GM12873 (cell line): ENCODE measurements around the gene NBEAL1.

Experiments
- TF ChIP-seq, protein P1 (sequence below): IDR thresholded peaks from 2 replicates; pipeline ENCODE4 v1.5.1; 2012; ENCODE audit warnings: low read depth, mild to moderate bottlenecking, moderate library complexity, low read length, control low read depth; ENCODE audit not compliant: insufficient read depth; ENCODE audit errors: missing control alignments

The NBEAL1 gene

GRCh38 chr2:203014456-203015199 lies at the start of gene NBEAL1:
Gene NBEAL1, plus strand, starts transcription at chr2:203014875. Its CDS starts 1,510 bp downstream, at chr2:203016385.
- TF ChIP-seq, protein P1, sequence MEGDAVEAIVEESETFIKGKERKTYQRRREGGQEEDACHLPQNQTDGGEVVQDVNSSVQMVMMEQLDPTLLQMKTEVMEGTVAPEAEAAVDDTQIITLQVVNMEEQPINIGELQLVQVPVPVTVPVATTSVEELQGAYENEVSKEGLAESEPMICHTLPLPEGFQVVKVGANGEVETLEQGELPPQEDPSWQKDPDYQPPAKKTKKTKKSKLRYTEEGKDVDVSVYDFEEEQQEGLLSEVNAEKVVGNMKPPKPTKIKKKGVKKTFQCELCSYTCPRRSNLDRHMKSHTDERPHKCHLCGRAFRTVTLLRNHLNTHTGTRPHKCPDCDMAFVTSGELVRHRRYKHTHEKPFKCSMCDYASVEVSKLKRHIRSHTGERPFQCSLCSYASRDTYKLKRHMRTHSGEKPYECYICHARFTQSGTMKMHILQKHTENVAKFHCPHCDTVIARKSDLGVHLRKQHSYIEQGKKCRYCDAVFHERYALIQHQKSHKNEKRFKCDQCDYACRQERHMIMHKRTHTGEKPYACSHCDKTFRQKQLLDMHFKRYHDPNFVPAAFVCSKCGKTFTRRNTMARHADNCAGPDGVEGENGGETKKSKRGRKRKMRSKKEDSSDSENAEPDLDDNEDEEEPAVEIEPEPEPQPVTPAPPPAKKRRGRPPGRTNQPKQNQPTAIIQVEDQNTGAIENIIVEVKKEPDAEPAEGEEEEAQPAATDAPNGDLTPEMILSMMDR: no peak

DNA sequence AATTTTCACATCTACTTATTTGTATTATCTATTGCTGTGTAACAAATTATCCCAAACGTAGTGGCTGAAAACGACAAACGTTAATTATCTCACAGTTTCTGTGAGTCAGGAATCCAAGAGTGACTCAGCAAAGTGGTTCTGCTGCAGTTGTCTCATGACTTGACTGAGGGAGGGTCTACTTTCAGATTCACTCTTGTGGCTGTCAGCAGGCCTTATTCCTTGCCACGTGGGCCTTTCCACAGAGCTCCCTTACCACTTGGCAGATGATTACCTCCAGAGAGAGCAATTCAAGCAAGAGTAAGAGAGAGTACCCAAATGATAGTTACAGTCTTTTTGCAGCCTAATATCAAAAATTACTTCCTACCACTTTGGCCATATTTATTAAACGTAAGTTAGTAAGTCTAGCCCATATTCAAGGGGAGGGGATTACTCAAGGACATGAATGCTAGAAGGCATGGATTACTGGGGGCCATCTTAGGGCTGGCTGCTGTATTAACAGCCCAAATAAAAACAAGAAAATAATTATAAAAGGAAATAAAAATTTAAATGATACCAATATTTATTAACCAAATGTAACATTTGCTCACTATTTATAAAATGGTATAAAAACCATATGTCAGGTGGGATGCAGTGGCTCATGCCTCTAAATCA lies 48.7 kb upstream of the NBEAL1 start:
- TF ChIP-seq, protein P1: no peak

DNA sequence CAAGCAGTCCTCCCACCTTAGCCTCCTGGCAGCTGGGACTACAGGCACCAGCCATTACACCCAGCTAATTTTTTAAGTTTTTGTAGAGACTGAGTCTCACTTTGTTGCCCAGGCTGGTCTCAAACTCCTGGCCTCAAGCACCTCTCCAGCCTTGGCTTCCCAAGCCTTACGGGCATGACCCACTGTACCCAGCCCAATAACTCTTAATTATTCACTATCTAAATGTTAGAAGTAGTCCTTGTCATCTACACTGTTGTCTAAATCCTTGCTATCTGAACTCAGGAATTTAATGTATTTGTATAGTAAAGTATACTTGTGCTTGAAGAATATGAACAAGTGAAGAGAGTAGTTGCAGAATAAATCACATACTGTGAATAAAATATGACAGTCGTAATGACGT lies 37.9 kb upstream of the NBEAL1 start:
- TF ChIP-seq, protein P1: no peak

DNA sequence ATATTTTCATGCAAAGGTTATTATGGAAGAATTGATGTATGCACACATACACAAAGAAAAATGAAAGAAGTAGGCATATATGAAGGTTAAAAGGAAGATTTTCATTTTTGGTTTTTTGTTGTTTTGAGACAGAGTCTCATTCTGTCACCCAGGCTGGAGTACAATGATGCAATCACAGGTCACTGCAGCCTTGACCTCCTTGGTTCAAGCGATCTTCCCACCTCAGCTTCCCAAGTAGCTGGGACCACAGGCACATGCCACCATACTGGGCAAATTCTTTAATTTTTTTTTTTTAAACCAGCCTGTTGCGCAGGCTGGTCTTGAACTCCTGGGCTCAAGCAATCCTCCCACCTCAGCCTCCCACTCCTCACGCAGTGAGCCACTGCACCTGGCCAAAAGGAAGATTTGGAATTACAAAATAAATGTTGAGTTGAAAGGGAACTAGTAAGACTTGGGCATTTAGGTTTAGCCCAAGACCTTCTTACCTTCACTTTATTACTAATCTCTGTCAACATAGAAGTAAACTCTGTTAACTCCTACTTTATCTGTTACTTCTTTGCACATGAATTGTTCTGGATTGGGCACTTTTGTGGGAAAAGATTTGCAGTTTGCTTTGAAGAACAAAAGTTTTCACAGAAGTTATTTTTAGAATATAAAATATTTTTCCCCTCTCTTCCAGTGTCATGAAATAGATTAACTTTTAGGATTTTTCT lies 31.7 kb upstream of the NBEAL1 start:
- TF ChIP-seq, protein P1: no peak

GRCh38 chr2:202989749-202990148 lies 24.9 kb upstream of the NBEAL1 start:
- TF ChIP-seq, protein P1: no peak

DNA sequence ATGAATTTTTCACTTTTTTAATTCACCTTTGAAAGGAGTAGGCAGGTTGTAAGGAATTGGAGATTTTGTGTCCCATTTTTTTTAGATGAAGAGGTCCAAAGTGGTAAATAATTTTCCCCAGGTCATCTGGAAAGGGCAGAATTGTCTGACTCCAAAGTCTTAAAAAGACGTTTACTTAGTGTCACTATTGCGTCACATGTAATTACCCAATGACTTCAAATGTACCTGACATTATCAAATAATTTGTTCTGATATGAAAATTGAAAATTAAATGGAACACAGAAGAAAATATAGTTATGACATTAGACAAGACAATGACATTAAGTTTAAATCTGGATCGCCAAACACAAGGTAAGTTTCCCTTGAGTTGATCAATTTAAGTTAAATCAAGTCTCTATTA lies 24.2 kb upstream of the NBEAL1 start:
- TF ChIP-seq, protein P1: no peak

DNA sequence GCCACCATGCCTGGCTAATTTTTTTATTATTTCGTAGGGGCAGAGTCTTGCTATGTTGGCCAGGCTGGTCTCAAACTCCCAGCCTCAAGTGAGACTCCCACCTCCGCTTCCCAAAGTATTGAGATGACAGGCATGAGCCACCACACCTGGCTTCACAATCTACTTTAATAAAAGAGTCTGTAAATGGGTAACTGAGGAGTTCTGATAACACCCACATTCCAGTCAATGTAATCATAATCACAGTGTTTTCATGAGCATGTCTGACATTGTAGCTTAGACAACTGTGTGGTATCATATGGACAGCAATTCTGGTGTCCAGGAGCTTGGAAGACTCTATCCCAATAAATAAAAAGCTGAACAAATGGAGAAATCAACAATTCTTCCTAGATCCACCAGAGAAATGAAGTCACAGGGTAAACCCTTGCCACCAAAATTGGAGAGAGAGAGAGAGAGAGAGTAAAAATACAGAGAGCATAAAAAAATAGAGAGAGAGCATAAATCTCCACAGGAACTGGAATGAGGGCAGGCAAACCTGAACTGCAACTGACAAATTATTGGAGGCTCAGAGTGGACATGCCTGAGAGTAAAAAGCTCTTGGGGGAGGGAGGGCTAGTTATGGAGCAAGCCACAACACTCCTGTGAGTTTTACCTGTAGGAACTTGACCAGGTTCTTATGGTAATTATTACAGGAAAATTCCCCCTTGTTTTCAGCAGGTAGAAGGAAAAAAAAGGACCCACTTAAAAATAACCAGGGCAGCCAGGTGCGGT lies 12.4 kb upstream of the NBEAL1 start:
- TF ChIP-seq, protein P1: no peak
